ENCODE measurements around the gene XXYLT1.

- no peak for TF ChIP-seq CTCF (IDR thresholded peaks at IDR 0.05)
- TF ChIP-seq POLR2A (IDR thresholded peaks at IDR 0.05): no peak
Measured at GRCh38 chr3:195284842-195285241, 13.9 kb upstream of the XXYLT1 start.

Measured in right lobe of liver (tissue), 4 donors.